GM21619 (cell line): ENCODE results near the gene PADI4.

Experiments
- ATAC-seq: cut with Tn5 transposase; IDR thresholded peaks from one replicate; pipeline ENCODE4 v1.9.1; 2021; ENCODE audit not compliant: unreplicated experiment

PADI4 gene

GRCh38 chr1:17307946-17308345, at the start of gene PADI4:
PADI4 (plus strand) TSS chr1:17308197; CDS start chr1:17308223, 26 bp downstream.
- ATAC-seq, result no peak

- no peak for ATAC-seq
Measured at GRCh38 chr1:17258758-17259130, 49.3 kb upstream of the PADI4 start.

GRCh38 chr1:17259233-17259873, 48.6 kb upstream of the PADI4 start:
- no peak for ATAC-seq

GRCh38 chr1:17260264-17260663, 47.7 kb upstream of the PADI4 start:
- no peak for ATAC-seq

GRCh38 chr1:17260738-17261137, 47.3 kb upstream of the PADI4 start:
- no peak for ATAC-seq

GRCh38 chr1:17263936-17264335, 44.1 kb upstream of the PADI4 start:
- ATAC-seq, result no peak

- ATAC-seq, result no peak
Measured at GRCh38 chr1:17264470-17264869, 43.5 kb upstream of the PADI4 start.

- ATAC-seq, result no peak
Measured at GRCh38 chr1:17265162-17265561, 42.8 kb upstream of the PADI4 start.

- no peak for ATAC-seq
Measured at GRCh38 chr1:17265950-17266349, 42.0 kb upstream of the PADI4 start.

GRCh38 chr1:17270891-17271765, 36.9 kb upstream of the PADI4 start:
- ATAC-seq, result no peak

- ATAC-seq, result no peak
Measured at GRCh38 chr1:17272066-17272465, 35.9 kb upstream of the PADI4 start.

GRCh38 chr1:17272646-17273045, 35.4 kb upstream of the PADI4 start:
- no peak for ATAC-seq

GRCh38 chr1:17273096-17273495, 34.9 kb upstream of the PADI4 start:
- ATAC-seq, result no peak

GRCh38 chr1:17274186-17275170, 33.5 kb upstream of the PADI4 start:
- no peak for ATAC-seq

GRCh38 chr1:17276568-17276967, 31.4 kb upstream of the PADI4 start:
- no peak for ATAC-seq

GRCh38 chr1:17277511-17278159, 30.4 kb upstream of the PADI4 start:
- ATAC-seq, result no peak

- ATAC-seq, result no peak
Measured at GRCh38 chr1:17278996-17279830, 28.8 kb upstream of the PADI4 start.

GRCh38 chr1:17280436-17280835, 27.6 kb upstream of the PADI4 start:
- no peak for ATAC-seq

GRCh38 chr1:17280894-17281293, 27.1 kb upstream of the PADI4 start:
- ATAC-seq, result no peak

GRCh38 chr1:17281775-17282181, 26.2 kb upstream of the PADI4 start:
- no peak for ATAC-seq
